IMR-90 (cell line): ENCODE results near the gene BTN1A1.

ENCODE experiments used
- RAD21 ChIP-seq: IDR thresholded peaks from 2 replicates; pipeline ENCODE4 v1.6.1; 2012; ENCODE audit warnings: low read length, improper control_type of control experiment
- RFX5 ChIP-seq: IDR thresholded peaks from 2 replicates; pipeline ENCODE4 v1.8.0; 2012; ENCODE audit warnings: low read depth, mild to moderate bottlenecking, low read length, moderate library complexity
- TF ChIP-seq, protein P1 (sequence below): conservative IDR thresholded peaks from 2 replicates; pipeline ENCODE4 v1.5.1; 2012; ENCODE audit warnings: mild to moderate bottlenecking, low read depth, low read length, improper control_type of control experiment

GRCh38 chr6:26474439-26474881, 25.6 kb upstream of the BTN1A1 start:
- TF ChIP-seq RAD21 (no peak), RFX5 (no peak)
- TF ChIP-seq, protein P1, sequence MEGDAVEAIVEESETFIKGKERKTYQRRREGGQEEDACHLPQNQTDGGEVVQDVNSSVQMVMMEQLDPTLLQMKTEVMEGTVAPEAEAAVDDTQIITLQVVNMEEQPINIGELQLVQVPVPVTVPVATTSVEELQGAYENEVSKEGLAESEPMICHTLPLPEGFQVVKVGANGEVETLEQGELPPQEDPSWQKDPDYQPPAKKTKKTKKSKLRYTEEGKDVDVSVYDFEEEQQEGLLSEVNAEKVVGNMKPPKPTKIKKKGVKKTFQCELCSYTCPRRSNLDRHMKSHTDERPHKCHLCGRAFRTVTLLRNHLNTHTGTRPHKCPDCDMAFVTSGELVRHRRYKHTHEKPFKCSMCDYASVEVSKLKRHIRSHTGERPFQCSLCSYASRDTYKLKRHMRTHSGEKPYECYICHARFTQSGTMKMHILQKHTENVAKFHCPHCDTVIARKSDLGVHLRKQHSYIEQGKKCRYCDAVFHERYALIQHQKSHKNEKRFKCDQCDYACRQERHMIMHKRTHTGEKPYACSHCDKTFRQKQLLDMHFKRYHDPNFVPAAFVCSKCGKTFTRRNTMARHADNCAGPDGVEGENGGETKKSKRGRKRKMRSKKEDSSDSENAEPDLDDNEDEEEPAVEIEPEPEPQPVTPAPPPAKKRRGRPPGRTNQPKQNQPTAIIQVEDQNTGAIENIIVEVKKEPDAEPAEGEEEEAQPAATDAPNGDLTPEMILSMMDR, result no peak
